SW 1271 (cell line): Measurements from ENCODE around the gene CCDC85B.

Source experiments
- DNase-seq, 2 experiments: peaks; one replicate each; lab custom pipeline; 2025; lab: John Stamatoyannopoulos, UW

Gene CCDC85B

GRCh38 chr11:65911682-65912568 lies 21.5 kb downstream of the CCDC85B start:
- DNase-seq, result peak; percentile 83 to 90

GRCh38 chr11:65912845-65913244 lies 22.4 kb downstream of the CCDC85B start:
- DNase-seq, result no peak

- no peak for DNase-seq
Observed at GRCh38 chr11:65915101-65915820, 24.8 kb downstream of the CCDC85B start.

- DNase-seq, result peak; percentile 95 to 97
Observed at GRCh38 chr11:65915821-65916251, 25.4 kb downstream of the CCDC85B start.

GRCh38 chr11:65916391-65916790 lies 25.9 kb downstream of the CCDC85B start:
- DNase-seq, result no peak

GRCh38 chr11:65917077-65917433 lies 26.6 kb downstream of the CCDC85B start:
- no peak for DNase-seq

- no peak for DNase-seq
Observed at GRCh38 chr11:65917434-65918210, 27.1 kb downstream of the CCDC85B start.

- DNase-seq, result peak in 1 of 2 experiments; percentile 61
Observed at GRCh38 chr11:65918211-65919140, 28.0 kb downstream of the CCDC85B start, which contains the start of gene C11orf68. Gene C11orf68 (minus strand): TSS chr11:65919062. CDS start chr11:65919031, 31 bp downstream.

- peak; percentile 85 to 94 for DNase-seq
Observed at GRCh38 chr11:65919141-65919572, 28.7 kb downstream of the CCDC85B start, which contains the start of gene DRAP1. Gene DRAP1 (plus strand): TSS chr11:65919426. CDS start chr11:65919502, 76 bp downstream.

- DNase-seq, result peak in 1 of 2 experiments; percentile 69
Observed at GRCh38 chr11:65919573-65920371, 29.3 kb downstream of the CCDC85B start.

- DNase-seq, result no peak
Observed at GRCh38 chr11:65920372-65920802, 29.9 kb downstream of the CCDC85B start.

- no peak for DNase-seq
Observed at GRCh38 chr11:65921033-65921555, 30.6 kb downstream of the CCDC85B start.

GRCh38 chr11:65921876-65922275 lies 31.4 kb downstream of the CCDC85B start:
- no peak for DNase-seq

GRCh38 chr11:65922565-65922964 lies 32.1 kb downstream of the CCDC85B start:
- DNase-seq, result no peak

- no peak for DNase-seq
Observed at GRCh38 chr11:65925397-65925796, 34.9 kb downstream of the CCDC85B start.

- DNase-seq, result no peak
Observed at GRCh38 chr11:65927904-65928397, 37.5 kb downstream of the CCDC85B start.

GRCh38 chr11:65928667-65929066 lies 38.2 kb downstream of the CCDC85B start:
- no peak for DNase-seq

- DNase-seq, result no peak
Observed at GRCh38 chr11:65931773-65932557, 41.5 kb downstream of the CCDC85B start.

- no peak for DNase-seq
Observed at GRCh38 chr11:65932558-65932919, 42.1 kb downstream of the CCDC85B start.
